HepG2 (cell line): ENCODE data around the gene STRN3. TPM values are rescaled to one million over a fixed set of nuclear protein-coding genes. Genes with fewer than 3 reads are reported as not detected.
A peak's percentile ranks its signal among the peaks of the same experiment; 100 is the strongest.

Experiments used
- BCL6 ChIP-seq: IDR thresholded peaks from 2 replicates; pipeline ENCODE4 v1.6.1; 2016; ENCODE audit warnings: missing genetic modification reagents, missing compliant biosample characterization
- ETV5 ChIP-seq: IDR thresholded peaks from 2 replicates; pipeline ENCODE4 v1.6.1; 2018; ENCODE audit warnings: missing biosample characterization, missing genetic modification reagents, inconsistent platforms, borderline replicate concordance
- FOSL2 ChIP-seq: sonication (generic); formaldehyde crosslinking; IDR thresholded peaks from 2 replicates; pipeline ENCODE4 v1.4.0; 2020; ENCODE audit warnings: missing genetic modification reagents
- HDAC2 ChIP-seq: sonication (generic); formaldehyde crosslinking; IDR thresholded peaks from 2 replicates; pipeline ENCODE4 v1.4.0; 2020; ENCODE audit warnings: missing genetic modification reagents
- HNF1A ChIP-seq, 2 experiments: sonication (generic) in 1 of 2; formaldehyde crosslinking in 1 of 2; IDR thresholded peaks; 2 replicates each; pipeline versions ENCODE4 v1.4.0 to v1.6.1; 2016 to 2020; ENCODE audit warnings: borderline replicate concordance in 1 of 2, low read depth in 1 of 2, mild to moderate bottlenecking in 1 of 2, missing genetic modification reagents in 1 of 2
- KLF15 ChIP-seq: sonication (generic); formaldehyde crosslinking; IDR thresholded peaks from 2 replicates; pipeline ENCODE4 v1.8.1; 2023; ENCODE audit warnings: borderline replicate concordance, mild to moderate bottlenecking, inconsistent platforms, missing genetic modification reagents, mixed read lengths
- NCOA1 ChIP-seq: sonication (generic); formaldehyde crosslinking; IDR thresholded peaks from 2 replicates; pipeline ENCODE4 v1.9.0; 2021; ENCODE audit warnings: missing genetic modification reagents
- RORA ChIP-seq: sonication (generic); formaldehyde crosslinking; IDR thresholded peaks from 2 replicates; pipeline ENCODE4 v1.5.0; 2020; ENCODE audit warnings: mild to moderate bottlenecking, missing genetic modification reagents, moderate library complexity
- THAP9 ChIP-seq: sonication (generic); formaldehyde crosslinking; IDR thresholded peaks from 2 replicates; pipeline ENCODE4; 2020; ENCODE audit warnings: missing genetic modification reagents, mild to moderate bottlenecking, borderline replicate concordance
- ZBTB38 ChIP-seq: sonication (generic); formaldehyde crosslinking; IDR thresholded peaks from 2 replicates; pipeline ENCODE4 v1.5.1; 2020; ENCODE audit warnings: mild to moderate bottlenecking, missing genetic modification reagents
- ZNF446 ChIP-seq: sonication (generic); formaldehyde crosslinking; IDR thresholded peaks from 2 replicates; pipeline ENCODE4 v1.5.0; 2020; ENCODE audit warnings: mild to moderate bottlenecking, missing genetic modification reagents
- ZNF598 ChIP-seq: sonication (generic); formaldehyde crosslinking; IDR thresholded peaks from 2 replicates; pipeline ENCODE4 v1.5.1; 2020; ENCODE audit warnings: mild to moderate bottlenecking, missing genetic modification reagents, borderline replicate concordance
- ZNF629 ChIP-seq: sonication (generic); formaldehyde crosslinking; conservative IDR thresholded peaks from 2 replicates; pipeline ENCODE4 v1.5.0; 2020; ENCODE audit warnings: missing genetic modification reagents
- ZNF646 ChIP-seq: sonication (generic); formaldehyde crosslinking; IDR thresholded peaks from 2 replicates; pipeline ENCODE4 v1.9.0; 2021; ENCODE audit warnings: mild to moderate bottlenecking, missing genetic modification reagents
- polyA plus RNA-seq, 8 experiments: library from polyadenylated mRNA; depleted of rRNA in 3 of 8; stranded (reverse) in 7 of 8; unstranded in 1 of 8; fragments of >200 nt; fragmentation: Illumina TruSeq in 4 of 8; extraction: Trizol in 4 of 8; gene quantifications; 2 replicates each; pipeline versions ENCODE4 v1.2.1 to v1.2.3, GENCODE V29; 2011 to 2016; ENCODE audit warnings: low read depth in 4 of 8, missing spikeins in 1 of 8, mixed read lengths in 1 of 8; ENCODE audit not compliant: insufficient read depth in 1 of 8
- total RNA-seq, 5 experiments: library from RNA; depleted of rRNA; stranded (reverse); fragments of >200 nt; fragmentation: Illumina TruSeq; extraction: Trizol; gene quantifications; 2 replicates each; pipeline ENCODE4 v1.2.3, GENCODE V29; 2016; ENCODE audit warnings: low read depth in 1 of 5

STRN3 gene
- total and polyA plus RNA-seq, 2 of the 13 experiments (the other 11 are each of a cell fraction or from before 2014, with no cell fraction given) = 49.4 to 123 TPM

- no peak for TF ChIP-seq HNF1A (IDR thresholded peaks at IDR 0.05; ENCODE audit: low read depth)
- no peak for TF ChIP-seq HNF1A (CRISPR knock-in tag; IDR thresholded peaks at IDR 0.05; ENCODE audit: borderline replicate concordance)
- TF ChIP-seq ZNF646 (CRISPR knock-in tag) = peak; percentile 61; the same call in 1 of the 2 replicates
- peak; percentile 71; the same call in 1 of the 2 replicates for TF ChIP-seq ZNF446
- TF ChIP-seq NCOA1 (CRISPR knock-in tag) = peak; percentile 73
- no peak for TF ChIP-seq BCL6 (CRISPR knock-in tag)
- TF ChIP-seq ZNF629 (CRISPR knock-in tag) = no peak
- peak; percentile 4; the same call in 1 of the 2 replicates for TF ChIP-seq FOSL2 (CRISPR knock-in tag)
- peak; percentile 35; the same call in 1 of the 2 replicates for TF ChIP-seq THAP9 (CRISPR knock-in tag)
- TF ChIP-seq ZBTB38 (CRISPR knock-in tag) = peak; percentile 87
- TF ChIP-seq KLF15 (CRISPR knock-in tag) = 0 out of 2 replicates have a peak, but pooled peaks have one; percentile 21
- peak; percentile 4; the same call in 1 of the 2 replicates for TF ChIP-seq ZNF598 (CRISPR knock-in tag)
- TF ChIP-seq RORA (CRISPR knock-in tag) = no peak
- no peak for TF ChIP-seq HDAC2 (CRISPR knock-in tag)
- 0 out of 2 replicates have a peak, but pooled peaks have one; percentile 3 for TF ChIP-seq ETV5 (CRISPR knock-in tag)
Observed at GRCh38 chr14:30874999-30875787, 151.0 kb downstream of the STRN3 start (continued).
